ENCODE data around the gene NFE2L3. TPM values are rescaled to one million over a fixed set of nuclear protein-coding genes. Genes with fewer than 3 reads are reported as not detected.

NFE2L3 gene
- total and polyA plus RNA-seq, 2 of the 8 experiments (the other 6 are each of a cell fraction or from before 2014, with no cell fraction given): 64.9 to 76.5 TPM

DNA sequence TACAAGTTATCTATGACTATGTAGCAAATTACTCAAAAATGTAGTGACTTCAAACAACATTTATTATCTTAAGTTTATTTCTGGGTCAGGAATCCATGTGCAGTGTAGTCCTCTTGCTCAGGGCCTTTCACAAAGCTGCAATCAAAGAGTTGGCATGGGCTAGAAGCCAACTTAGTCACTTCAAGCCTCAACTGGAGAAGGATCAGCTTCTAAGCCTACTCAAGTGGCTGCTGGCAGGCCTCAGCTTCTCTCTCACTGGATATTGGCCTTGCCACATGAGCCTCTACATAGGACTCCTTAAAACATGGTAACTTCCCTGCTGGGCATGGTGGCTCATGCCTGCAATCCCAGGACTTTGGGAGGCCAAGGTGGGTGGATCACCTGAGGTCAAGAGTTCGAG lies 5.0 kb upstream of the NFE2L3 start (continued):
- TF ChIP-seq, protein P1, sequence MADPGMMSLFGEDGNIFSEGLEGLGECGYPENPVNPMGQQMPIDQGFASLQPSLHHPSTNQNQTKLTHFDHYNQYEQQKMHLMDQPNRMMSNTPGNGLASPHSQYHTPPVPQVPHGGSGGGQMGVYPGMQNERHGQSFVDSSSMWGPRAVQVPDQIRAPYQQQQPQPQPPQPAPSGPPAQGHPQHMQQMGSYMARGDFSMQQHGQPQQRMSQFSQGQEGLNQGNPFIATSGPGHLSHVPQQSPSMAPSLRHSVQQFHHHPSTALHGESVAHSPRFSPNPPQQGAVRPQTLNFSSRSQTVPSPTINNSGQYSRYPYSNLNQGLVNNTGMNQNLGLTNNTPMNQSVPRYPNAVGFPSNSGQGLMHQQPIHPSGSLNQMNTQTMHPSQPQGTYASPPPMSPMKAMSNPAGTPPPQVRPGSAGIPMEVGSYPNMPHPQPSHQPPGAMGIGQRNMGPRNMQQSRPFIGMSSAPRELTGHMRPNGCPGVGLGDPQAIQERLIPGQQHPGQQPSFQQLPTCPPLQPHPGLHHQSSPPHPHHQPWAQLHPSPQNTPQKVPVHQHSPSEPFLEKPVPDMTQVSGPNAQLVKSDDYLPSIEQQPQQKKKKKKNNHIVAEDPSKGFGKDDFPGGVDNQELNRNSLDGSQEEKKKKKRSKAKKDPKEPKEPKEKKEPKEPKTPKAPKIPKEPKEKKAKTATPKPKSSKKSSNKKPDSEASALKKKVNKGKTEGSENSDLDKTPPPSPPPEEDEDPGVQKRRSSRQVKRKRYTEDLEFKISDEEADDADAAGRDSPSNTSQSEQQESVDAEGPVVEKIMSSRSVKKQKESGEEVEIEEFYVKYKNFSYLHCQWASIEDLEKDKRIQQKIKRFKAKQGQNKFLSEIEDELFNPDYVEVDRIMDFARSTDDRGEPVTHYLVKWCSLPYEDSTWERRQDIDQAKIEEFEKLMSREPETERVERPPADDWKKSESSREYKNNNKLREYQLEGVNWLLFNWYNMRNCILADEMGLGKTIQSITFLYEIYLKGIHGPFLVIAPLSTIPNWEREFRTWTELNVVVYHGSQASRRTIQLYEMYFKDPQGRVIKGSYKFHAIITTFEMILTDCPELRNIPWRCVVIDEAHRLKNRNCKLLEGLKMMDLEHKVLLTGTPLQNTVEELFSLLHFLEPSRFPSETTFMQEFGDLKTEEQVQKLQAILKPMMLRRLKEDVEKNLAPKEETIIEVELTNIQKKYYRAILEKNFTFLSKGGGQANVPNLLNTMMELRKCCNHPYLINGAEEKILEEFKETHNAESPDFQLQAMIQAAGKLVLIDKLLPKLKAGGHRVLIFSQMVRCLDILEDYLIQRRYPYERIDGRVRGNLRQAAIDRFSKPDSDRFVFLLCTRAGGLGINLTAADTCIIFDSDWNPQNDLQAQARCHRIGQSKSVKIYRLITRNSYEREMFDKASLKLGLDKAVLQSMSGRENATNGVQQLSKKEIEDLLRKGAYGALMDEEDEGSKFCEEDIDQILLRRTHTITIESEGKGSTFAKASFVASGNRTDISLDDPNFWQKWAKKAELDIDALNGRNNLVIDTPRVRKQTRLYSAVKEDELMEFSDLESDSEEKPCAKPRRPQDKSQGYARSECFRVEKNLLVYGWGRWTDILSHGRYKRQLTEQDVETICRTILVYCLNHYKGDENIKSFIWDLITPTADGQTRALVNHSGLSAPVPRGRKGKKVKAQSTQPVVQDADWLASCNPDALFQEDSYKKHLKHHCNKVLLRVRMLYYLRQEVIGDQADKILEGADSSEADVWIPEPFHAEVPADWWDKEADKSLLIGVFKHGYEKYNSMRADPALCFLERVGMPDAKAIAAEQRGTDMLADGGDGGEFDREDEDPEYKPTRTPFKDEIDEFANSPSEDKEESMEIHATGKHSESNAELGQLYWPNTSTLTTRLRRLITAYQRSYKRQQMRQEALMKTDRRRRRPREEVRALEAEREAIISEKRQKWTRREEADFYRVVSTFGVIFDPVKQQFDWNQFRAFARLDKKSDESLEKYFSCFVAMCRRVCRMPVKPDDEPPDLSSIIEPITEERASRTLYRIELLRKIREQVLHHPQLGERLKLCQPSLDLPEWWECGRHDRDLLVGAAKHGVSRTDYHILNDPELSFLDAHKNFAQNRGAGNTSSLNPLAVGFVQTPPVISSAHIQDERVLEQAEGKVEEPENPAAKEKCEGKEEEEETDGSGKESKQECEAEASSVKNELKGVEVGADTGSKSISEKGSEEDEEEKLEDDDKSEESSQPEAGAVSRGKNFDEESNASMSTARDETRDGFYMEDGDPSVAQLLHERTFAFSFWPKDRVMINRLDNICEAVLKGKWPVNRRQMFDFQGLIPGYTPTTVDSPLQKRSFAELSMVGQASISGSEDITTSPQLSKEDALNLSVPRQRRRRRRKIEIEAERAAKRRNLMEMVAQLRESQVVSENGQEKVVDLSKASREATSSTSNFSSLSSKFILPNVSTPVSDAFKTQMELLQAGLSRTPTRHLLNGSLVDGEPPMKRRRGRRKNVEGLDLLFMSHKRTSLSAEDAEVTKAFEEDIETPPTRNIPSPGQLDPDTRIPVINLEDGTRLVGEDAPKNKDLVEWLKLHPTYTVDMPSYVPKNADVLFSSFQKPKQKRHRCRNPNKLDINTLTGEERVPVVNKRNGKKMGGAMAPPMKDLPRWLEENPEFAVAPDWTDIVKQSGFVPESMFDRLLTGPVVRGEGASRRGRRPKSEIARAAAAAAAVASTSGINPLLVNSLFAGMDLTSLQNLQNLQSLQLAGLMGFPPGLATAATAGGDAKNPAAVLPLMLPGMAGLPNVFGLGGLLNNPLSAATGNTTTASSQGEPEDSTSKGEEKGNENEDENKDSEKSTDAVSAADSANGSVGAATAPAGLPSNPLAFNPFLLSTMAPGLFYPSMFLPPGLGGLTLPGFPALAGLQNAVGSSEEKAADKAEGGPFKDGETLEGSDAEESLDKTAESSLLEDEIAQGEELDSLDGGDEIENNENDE (IDR thresholded peaks at IDR 0.05; ENCODE audit: insufficient replicate concordance, low read length): no peak
- no peak for TF ChIP-seq SRF (IDR thresholded peaks at IDR 0.05; ENCODE audit: low read depth, low read length)
- no peak for TF ChIP-seq MAFK (IDR thresholded peaks at IDR 0.05; ENCODE audit: low read depth, low read length)
- no peak for TF ChIP-seq FOSL1 (IDR thresholded peaks at IDR 0.05; ENCODE audit: insufficient read depth, low read depth, low read length)
- no peak for TF ChIP-seq YY1 (IDR thresholded peaks at IDR 0.05; ENCODE audit: low read depth, low read length)
- TF ChIP-seq SIRT6 (IDR thresholded peaks at IDR 0.05; ENCODE audit: low read length): no peak
- TF ChIP-seq CBX5 (IDR thresholded peaks at IDR 0.05; ENCODE audit: low read depth, low read length): no peak
- TF ChIP-seq NRF1 (IDR thresholded peaks at IDR 0.05; ENCODE audit: low read depth, low read length): no peak
- no peak for TF ChIP-seq CBX8 (IDR thresholded peaks at IDR 0.05; ENCODE audit: borderline replicate concordance, low read depth, low read length)
- no peak for TF ChIP-seq CHD1 (IDR thresholded peaks at IDR 0.05; ENCODE audit: low read depth, low read length)
- no peak for TF ChIP-seq TEAD4 (IDR thresholded peaks at IDR 0.05; ENCODE audit: low read depth, low read length)
- TF ChIP-seq SAP30 (IDR thresholded peaks at IDR 0.05; ENCODE audit: insufficient read depth, insufficient replicate concordance, low read length): no peak
- TF ChIP-seq BCL11A (IDR thresholded peaks at IDR 0.05; ENCODE audit: low read depth in 2 of 2, low read length in 2 of 2): no peak
